ENCODE results near the gene PDE1A. TPM values are rescaled to one million over a fixed set of nuclear protein-coding genes. Genes with fewer than 3 reads are reported as not detected.
"Not testable (repeated sequence)": the region's sequence is repeated elsewhere in the genome, so short reads cannot be mapped to it uniquely, and the experiment has no call there.

Gene PDE1A
- total RNA-seq, 3 donors from 2014 or later (not counting 1 experiment from before 2014, with no cell fraction given): not detected

DNA sequence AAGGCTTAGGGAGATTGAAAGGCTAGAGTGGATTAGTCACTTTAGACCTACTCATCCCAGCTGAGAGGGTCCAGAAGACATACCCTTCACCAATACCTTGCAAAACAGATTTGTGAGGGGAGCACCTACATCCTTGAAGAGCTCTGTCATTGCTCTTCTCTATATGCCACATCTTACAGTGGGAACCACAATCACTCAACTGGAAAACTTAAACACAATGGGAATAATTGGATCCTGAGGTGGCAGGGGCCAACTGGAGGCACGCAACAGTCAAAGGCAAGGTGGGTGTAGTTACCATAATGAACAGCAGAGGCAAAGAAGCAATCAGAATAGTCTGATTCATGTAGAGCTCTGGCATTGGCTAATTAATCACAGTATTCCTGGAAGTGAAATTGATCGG, 35.4 kb downstream of the PDE1A start:
- Histone ChIP-seq H3K27ac (ENCODE audit: low read length) (no peak overlapping the region), H3K36me3 (ENCODE audit: control insufficient read depth, insufficient read depth, low read length) (no peaks in the 10 kb centered on the region), H3K9me3 (ENCODE audit: control insufficient read depth, insufficient read depth, low read length) (peaks cover 4% of the 10 kb centered on the region), H3K4me1 (ENCODE audit: control insufficient read depth, insufficient read depth, low read length) (no peaks in the 10 kb centered on the region), H3K4me3 (ENCODE audit: low read length) (no peak overlapping the region), H3K27me3 (ENCODE audit: control insufficient read depth, insufficient read depth, low read length) (no peaks in the 10 kb centered on the region)
- Mint-ChIP-seq H3K36me3 (no peaks in the 10 kb centered on the region), H3K4me3 (no peak overlapping the region), H3K9me3 (peaks cover 7 to 13% of the 10 kb centered on the region in 2 donors), H3K27ac (no peak overlapping the region), H3K27me3 (ENCODE audit: low read depth in 2 of 2) (no peaks in the 10 kb centered on the region), H3K4me1 (no peaks in the 10 kb centered on the region)
- 77% methylated on average over 1 of the region's 2 CpGs for WGBS (ENCODE audit: insufficient coverage)
- TF ChIP-seq, protein P1, sequence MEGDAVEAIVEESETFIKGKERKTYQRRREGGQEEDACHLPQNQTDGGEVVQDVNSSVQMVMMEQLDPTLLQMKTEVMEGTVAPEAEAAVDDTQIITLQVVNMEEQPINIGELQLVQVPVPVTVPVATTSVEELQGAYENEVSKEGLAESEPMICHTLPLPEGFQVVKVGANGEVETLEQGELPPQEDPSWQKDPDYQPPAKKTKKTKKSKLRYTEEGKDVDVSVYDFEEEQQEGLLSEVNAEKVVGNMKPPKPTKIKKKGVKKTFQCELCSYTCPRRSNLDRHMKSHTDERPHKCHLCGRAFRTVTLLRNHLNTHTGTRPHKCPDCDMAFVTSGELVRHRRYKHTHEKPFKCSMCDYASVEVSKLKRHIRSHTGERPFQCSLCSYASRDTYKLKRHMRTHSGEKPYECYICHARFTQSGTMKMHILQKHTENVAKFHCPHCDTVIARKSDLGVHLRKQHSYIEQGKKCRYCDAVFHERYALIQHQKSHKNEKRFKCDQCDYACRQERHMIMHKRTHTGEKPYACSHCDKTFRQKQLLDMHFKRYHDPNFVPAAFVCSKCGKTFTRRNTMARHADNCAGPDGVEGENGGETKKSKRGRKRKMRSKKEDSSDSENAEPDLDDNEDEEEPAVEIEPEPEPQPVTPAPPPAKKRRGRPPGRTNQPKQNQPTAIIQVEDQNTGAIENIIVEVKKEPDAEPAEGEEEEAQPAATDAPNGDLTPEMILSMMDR (IDR thresholded peaks at IDR 0.05): no peak
- DNase-seq (no peak), ATAC-seq (no peak)
- intact Hi-C loops (cut with micrococcal nuclease): no loop called here

DNA sequence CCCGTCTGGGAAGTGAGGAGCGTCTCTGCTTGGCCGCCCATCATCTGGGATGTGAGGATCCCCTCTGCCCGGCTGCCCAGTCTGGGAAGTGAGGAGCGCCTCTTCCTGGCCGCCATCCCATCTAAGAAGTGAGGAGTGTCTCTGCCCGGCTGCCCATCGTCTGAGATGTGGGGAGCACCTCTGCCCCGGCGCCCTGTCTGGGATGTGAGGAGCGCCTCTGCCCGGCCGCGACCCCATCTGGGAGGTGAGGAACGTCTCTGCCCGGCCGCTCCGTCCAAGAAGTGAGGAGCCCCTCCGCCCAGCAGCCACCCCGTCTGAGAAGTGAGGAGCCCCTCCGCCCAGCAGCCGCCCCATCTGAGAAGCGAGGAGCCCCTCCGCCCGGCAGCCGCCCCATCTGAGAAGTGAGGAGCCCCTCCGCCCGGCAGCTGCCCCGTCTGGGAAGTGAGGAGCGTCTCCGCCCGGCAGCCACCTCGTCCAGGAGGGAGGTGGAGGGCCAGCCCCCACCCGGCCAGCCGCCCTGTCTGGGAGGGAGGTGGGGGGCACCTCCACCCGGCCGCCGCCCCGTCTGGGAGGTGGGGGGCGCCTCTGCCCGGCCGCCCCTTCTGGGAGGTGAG, 40.5 kb downstream of the PDE1A start:
- H3K4me1 Mint-ChIP-seq; H3K27ac Mint-ChIP-seq; H3K4me3 Mint-ChIP-seq; H3K36me3 ChIP-seq (ENCODE audit: control insufficient read depth, insufficient read depth, low read length); H3K4me1 ChIP-seq (ENCODE audit: control insufficient read depth, insufficient read depth, low read length); DNase-seq; H3K27me3 Mint-ChIP-seq (ENCODE audit: low read depth in 2 of 2); H3K4me3 ChIP-seq (ENCODE audit: low read length); H3K9me3 ChIP-seq (ENCODE audit: control insufficient read depth, insufficient read depth, low read length); H3K27ac ChIP-seq (ENCODE audit: low read length); H3K27me3 ChIP-seq (ENCODE audit: control insufficient read depth, insufficient read depth, low read length); intact Hi-C loops (cut with micrococcal nuclease); ATAC-seq: not testable (repeated sequence)
- Mint-ChIP-seq H3K36me3 (peaks cover 13% of the 10 kb centered on the region), H3K9me3 (peaks cover 16 to 22% of the 10 kb centered on the region in 2 donors)
- 92% methylated on average over 36 of the region's 42 CpGs for WGBS (ENCODE audit: insufficient coverage)

DNA sequence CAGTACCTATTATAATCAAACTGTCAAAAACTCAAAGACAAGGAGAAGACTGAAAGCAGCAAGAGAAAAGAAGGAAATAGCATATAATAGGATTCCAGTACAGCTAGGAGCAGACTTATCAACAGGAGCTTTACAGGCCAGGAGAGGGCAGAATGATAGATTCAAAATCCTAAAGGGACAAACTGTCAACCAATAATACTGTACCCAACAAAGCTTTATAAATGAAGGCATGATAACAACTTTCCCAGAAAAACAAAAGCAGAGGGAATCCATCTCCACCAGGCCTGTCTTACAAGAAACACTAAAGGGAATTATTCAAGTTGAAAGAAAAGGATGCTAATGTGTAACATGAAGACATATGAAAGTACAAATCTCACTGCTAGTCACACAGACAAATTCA, 42.0 kb downstream of the PDE1A start:
- ATAC-seq (no peak), DNase-seq (no peak)
- intact Hi-C loops (cut with micrococcal nuclease): no loop called here
- no peak overlapping the region for H3K4me3 ChIP-seq (ENCODE audit: low read length)
- peaks cover 13% of the 10 kb centered on the region for H3K36me3 Mint-ChIP-seq
- no peaks in the 10 kb centered on the region for H3K4me1 ChIP-seq (ENCODE audit: control insufficient read depth, insufficient read depth, low read length)
- TF ChIP-seq, protein P1 (IDR thresholded peaks at IDR 0.05): no peak
- no peak overlapping the region for H3K27ac ChIP-seq (ENCODE audit: low read length)
- no peaks in the 10 kb centered on the region for H3K4me1 Mint-ChIP-seq
- H3K36me3 ChIP-seq (ENCODE audit: control insufficient read depth, insufficient read depth, low read length): no peaks in the 10 kb centered on the region
- H3K27me3 ChIP-seq (ENCODE audit: control insufficient read depth, insufficient read depth, low read length): no peaks in the 10 kb centered on the region
- H3K27ac Mint-ChIP-seq: no peak overlapping the region
- H3K9me3 Mint-ChIP-seq: peaks cover 16 to 22% of the 10 kb centered on the region in 2 donors
- H3K4me3 Mint-ChIP-seq: no peak overlapping the region
- H3K27me3 Mint-ChIP-seq (ENCODE audit: low read depth in 2 of 2): no peaks in the 10 kb centered on the region
- peaks cover 4% of the 10 kb centered on the region for H3K9me3 ChIP-seq (ENCODE audit: control insufficient read depth, insufficient read depth, low read length)

DNA sequence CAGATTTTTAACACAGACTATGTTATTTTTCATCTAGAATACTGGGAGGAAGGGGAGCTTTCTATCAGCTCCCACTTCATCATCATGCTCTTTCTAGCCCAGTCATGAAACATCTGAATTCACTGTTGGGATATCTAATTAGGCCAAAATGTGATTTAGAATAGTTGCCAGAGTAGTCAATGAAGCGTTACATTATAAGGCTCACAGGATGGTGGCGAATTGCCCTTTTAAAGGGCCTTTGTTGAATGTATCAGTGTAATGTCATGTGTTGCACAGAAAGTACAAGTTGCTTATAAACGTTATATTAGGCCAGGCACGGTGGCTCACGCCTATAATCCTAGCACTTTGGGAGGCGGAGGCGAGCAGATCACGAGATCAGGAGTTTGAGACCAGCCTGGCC, 45.6 kb downstream of the PDE1A start:
- Mint-ChIP-seq H3K4me3 (no peak overlapping the region), H3K27ac (no peak overlapping the region), H3K27me3 (ENCODE audit: low read depth in 2 of 2) (no peaks in the 10 kb centered on the region), H3K36me3 (peaks cover 13% of the 10 kb centered on the region), H3K4me1 (no peaks in the 10 kb centered on the region), H3K9me3 (peaks cover 17 to 18% of the 10 kb centered on the region in 2 donors)
- Histone ChIP-seq H3K36me3 (ENCODE audit: control insufficient read depth, insufficient read depth, low read length) (no peaks in the 10 kb centered on the region), H3K27me3 (ENCODE audit: control insufficient read depth, insufficient read depth, low read length) (no peaks in the 10 kb centered on the region), H3K4me3 (ENCODE audit: low read length) (no peak overlapping the region), H3K27ac (ENCODE audit: low read length) (no peak overlapping the region), H3K4me1 (ENCODE audit: control insufficient read depth, insufficient read depth, low read length) (no peaks in the 10 kb centered on the region), H3K9me3 (ENCODE audit: control insufficient read depth, insufficient read depth, low read length) (peaks cover 4% of the 10 kb centered on the region)
- TF ChIP-seq, protein P1 (IDR thresholded peaks at IDR 0.05): no peak
- DNase-seq (no peak), ATAC-seq (no peak)
- intact Hi-C loops (cut with micrococcal nuclease): no loop called here
- 90% methylated on average over 8 of the region's 8 CpGs for WGBS (ENCODE audit: insufficient coverage)

All from natural killer cell (primary cell).